Pancreas (tissue), 10 donors: ENCODE results near the gene TDRD15. TPM values are rescaled to one million over a fixed set of nuclear protein-coding genes. Genes with fewer than 3 reads are reported as not detected.

Experiments
- ATAC-seq, 4 donors: fragments of 200-7000 bp; cut with Tn5 transposase; one replicate each; pipeline versions ENCODE4 v1.8.0 to v1.9.1; 2020; ENCODE audit warnings: mild to moderate bottlenecking in 4 of 4, moderate library complexity in 4 of 4
- DNase-seq, 6 donors: peaks; one replicate each; pipeline ENCODE4 v3.0.0-alpha.2; 2020
- FAIRE-seq: peaks from 2 replicates; lab custom pipeline; 2012; peaks lifted over from hg19 to GRCh38; lab: Jason Lieb, UNC
- H3K27ac ChIP-seq, 4 donors: fragments of 200-600 bp; sonication (generic); 1 replicate in 3 of 4; 2 replicates in 1 of 4; pipeline versions ENCODE4 v1.5.0 to v1.8.0; 2020
- H3K27me3 ChIP-seq, 4 donors: fragments of 200-600 bp; one replicate each; pipeline ENCODE4 v1.8.0; 2021
- H3K36me3 ChIP-seq, 3 donors: fragments of 200-600 bp; sonication (generic) in 1 of 3; one replicate each; pipeline versions ENCODE4 v1.5.0 to v1.8.0; 2020 to 2021
- H3K4me1 ChIP-seq, 3 donors: fragments of 200-600 bp; one replicate each; pipeline ENCODE4 v1.8.0; 2021
- H3K4me3 ChIP-seq, 4 donors: fragments of 200-600 bp; sonication (generic) in 2 of 4; one replicate each; pipeline versions ENCODE4 v1.5.0 to v1.8.0; 2020 to 2021
- H3K9me3 ChIP-seq, 4 donors: fragments of 200-600 bp; one replicate each; pipeline ENCODE4 v1.8.0; 2021
- CTCF ChIP-seq, 4 donors: fragments of 200-600 bp; sonication (generic) in 3 of 4; IDR thresholded peaks; one replicate each; pipeline versions ENCODE4 v1.5.0 to v1.8.0; 2021; ENCODE audit warnings: antibody characterized with exemption in 4 of 4
- WGBS, 2 donors: extraction: QIAGEN DNeasy Blood & Tissue Kit; methylation state at CpG; one replicate each; pipeline ENCODE4 v1.1.7; 2013; 5-methylcytosine and 5-hydroxymethylcytosine counted together
- intact Hi-C, 3 donors: fragments of 100-400 bp; cut with DNase I; formaldehyde crosslinking; loops; one replicate each; pipeline versions ENCODE4 v1.11.1 to v1.14.2; 2022
- polyA plus RNA-seq, 2 donors: library from polyadenylated mRNA; stranded (reverse); fragments of 200-250 nt; gene quantifications; one replicate each; pipeline ENCODE4 v1.2.3, GENCODE V29; 2013
- total RNA-seq, 6 donors: library from RNA; stranded (reverse); fragmentation: NEBNext Ultra II Directional in 4 of 6; extraction: Animal tissue kit (Norgen Biotek cat#: 25700) in 4 of 6; gene quantifications; one replicate each; pipeline versions ENCODE4 v1.2.1 to v1.2.4, GENCODE V29; 2021 to 2023
- donor health status: healthy with polysubstance abuse.
- donor health status: DM: no; HTN: no; CAD: no; lungs with moderate emphysema.
- donor health status: DM: no; HTN: no; CAD: no.
- donor health status: control.
- donor health status: control.
- donor health status: Bipolar disorder and iron deficiency.
- donor health status: DM: yes; HTN: yes; CAD: no.
- donor health status: DM: no; HTN: no; CAD: no.
- donor health status: DM: no; HTN: no; CAD: no.
- donor health status: DM: yes; HTN: yes; CAD: no.

The TDRD15 gene
- total and polyA plus RNA-seq, 8 donors = not detected

- intact Hi-C loops = no loop called here
- H3K36me3 ChIP-seq = no peaks in the 10 kb centered on the region
- ATAC-seq (no peak), DNase-seq (no peak), FAIRE-seq (no peak)
- no peaks in the 10 kb centered on the region for H3K4me1 ChIP-seq
- no peaks in the 10 kb centered on the region for H3K27me3 ChIP-seq
- H3K27ac ChIP-seq = no peak overlapping the region
- TF ChIP-seq CTCF (IDR thresholded peaks at IDR 0.05) = no peak
- WGBS, 2 donors = 89 to 94% methylated on average over 2 of the region's 2 CpGs
- no peak overlapping the region for H3K4me3 ChIP-seq
- H3K9me3 ChIP-seq = no peaks in the 10 kb centered on the region
These were observed 67.8 kb downstream of the TDRD15 start for GRCh38 chr2:21191535-21191934.

Other genes with a start within 250 kb of the TDRD15 start
- 1 to 10 TPM in 1 of 6 donors, under 1 TPM in 5; 0.03 to 3.2 (median 0.08) TPM for gene APOB, start 79.9 kb upstream of the TDRD15 start, total RNA-seq
- gene APOB, start 79.9 kb upstream of the TDRD15 start, polyA plus RNA-seq = under 1 TPM; 0.09 to 0.11 TPM